Stimulated activated naive CD8-positive, alpha-beta T cell treated with anti-CD3 and anti-CD28 coated beads, Interleukin-15, amount 100 ng/mL, for 72 hours (primary cell): ENCODE results near the gene NLRP9.
"Not testable (repeated sequence)": the region's sequence is repeated elsewhere in the genome, so short reads cannot be mapped to it uniquely, and the experiment has no call there.

ENCODE experiments used
- ATAC-seq: fragments of 150-1000 bp; cut with Tn5 transposase; 2 replicates; pipeline ENCODE4 v1.10.0; 2021; ENCODE audit warnings: mild to moderate bottlenecking, moderate library complexity
- DNase-seq, 2 donors: peaks; one replicate each; pipeline ENCODE4 v3.0.0; 2021 to 2022
- H3K27ac Mint-ChIP-seq, 2 donors: one replicate each; pipeline ENCODE4 v1.8.0; 2022; ENCODE audit warnings: mild to moderate bottlenecking in 2 of 2, mixed read lengths in 2 of 2, moderate library complexity in 2 of 2
- H3K27me3 Mint-ChIP-seq: one replicate; pipeline ENCODE4 v1.8.0; 2022; ENCODE audit warnings: mixed read lengths
- H3K4me1 Mint-ChIP-seq: one replicate; pipeline ENCODE4 v1.8.0; 2022; ENCODE audit warnings: mild to moderate bottlenecking, mixed read lengths
- H3K4me3 Mint-ChIP-seq, 2 donors: one replicate each; pipeline ENCODE4 v1.8.0; 2022; ENCODE audit warnings: mild to moderate bottlenecking in 2 of 2, mixed read lengths in 2 of 2, moderate library complexity in 1 of 2
- H3K9me3 Mint-ChIP-seq, 2 donors: one replicate each; pipeline ENCODE4 v1.8.0; 2022; ENCODE audit warnings: mixed read lengths in 2 of 2

Gene NLRP9

DNA sequence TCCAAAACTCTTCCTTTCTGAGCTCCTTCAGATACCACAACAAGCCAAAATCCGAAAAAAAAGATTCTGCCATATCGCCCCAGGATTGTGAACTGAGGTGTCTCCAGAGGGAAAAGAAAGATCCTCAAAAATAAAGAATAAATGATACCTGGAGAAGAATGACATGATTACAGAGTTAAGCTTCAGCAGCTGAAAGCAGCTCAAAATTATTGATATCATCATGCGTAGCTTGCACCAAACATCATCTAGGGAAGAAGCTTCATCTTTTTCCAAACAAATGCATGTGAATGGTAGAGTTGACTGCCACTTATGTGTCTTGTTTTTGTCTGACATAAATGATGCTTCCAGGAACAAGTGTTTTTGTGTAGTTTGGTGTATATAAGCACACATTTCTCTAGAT lies at the start of gene NLRP9:
TSS of gene NLRP9 (minus strand) at position 101 of the 400 bp plus-strand sequence. CDS start at position 73, 28 bp downstream.
- ATAC-seq (no peak), DNase-seq (no peak)
- Mint-ChIP-seq H3K4me1 (no peaks in the 10 kb centered on the region), H3K4me3 (no peak within 1 kb of the TSS), H3K27me3 (peaks cover 10% of the 10 kb centered on the region), H3K27ac (no peak within 1 kb of the TSS), H3K9me3 (no peaks in the 10 kb centered on the region)

DNA sequence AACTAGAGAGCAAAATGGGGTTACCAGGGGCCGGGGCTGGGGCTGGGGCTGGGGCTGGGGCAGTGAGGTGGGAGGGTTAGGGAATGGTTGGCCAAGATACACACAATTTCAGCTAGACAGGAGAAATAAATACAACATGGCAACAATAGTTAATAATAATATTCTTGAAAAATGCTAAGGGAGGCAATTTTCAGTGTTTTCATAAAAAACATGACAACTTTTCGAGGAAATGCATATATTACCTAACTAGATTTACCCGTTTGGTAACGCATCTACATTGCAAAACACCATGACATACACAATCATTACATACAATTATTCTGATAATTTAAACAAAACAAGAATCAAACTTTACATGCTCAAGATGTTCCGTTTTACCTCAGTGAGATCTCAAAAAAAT lies 42.9 kb upstream of the NLRP9 start:
- peaks cover 74% of the 10 kb centered on the region for H3K27me3 Mint-ChIP-seq
- no peak for ATAC-seq

DNA sequence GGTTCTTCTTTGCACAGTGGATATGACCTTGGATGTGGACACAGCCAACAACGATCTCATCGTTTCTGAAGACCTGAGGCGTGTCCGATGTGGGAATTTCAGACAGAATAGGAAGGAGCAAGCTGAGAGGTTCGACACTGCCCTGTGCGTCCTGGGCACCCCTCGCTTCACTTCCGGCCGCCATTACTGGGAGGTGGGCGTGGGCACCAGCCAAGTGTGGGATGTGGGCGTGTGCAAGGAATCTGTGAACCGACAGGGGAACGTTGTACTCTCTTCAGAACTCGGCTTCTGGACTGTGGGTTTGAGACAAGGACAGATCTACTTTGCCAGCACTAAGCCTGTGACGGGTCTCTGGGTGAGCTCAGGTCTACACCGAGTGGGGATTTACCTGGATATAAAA lies 40.1 kb upstream of the NLRP9 start:
- Mint-ChIP-seq H3K9me3 (no peaks in the 10 kb centered on the region), H3K4me3 (no peak overlapping the region), H3K4me1 (no peaks in the 10 kb centered on the region), H3K27ac (no peak overlapping the region), H3K27me3 (peaks cover 61% of the 10 kb centered on the region)
- ATAC-seq: no peak
- DNase-seq: no peak

More for the DNA sequence above, 42.9 kb upstream of the NLRP9 start:
- Mint-ChIP-seq H3K4me3 (no peak overlapping the region), H3K9me3 (no peaks in the 10 kb centered on the region), H3K27ac (no peak overlapping the region), H3K4me1 (no peaks in the 10 kb centered on the region)
- DNase-seq: no peak

DNA sequence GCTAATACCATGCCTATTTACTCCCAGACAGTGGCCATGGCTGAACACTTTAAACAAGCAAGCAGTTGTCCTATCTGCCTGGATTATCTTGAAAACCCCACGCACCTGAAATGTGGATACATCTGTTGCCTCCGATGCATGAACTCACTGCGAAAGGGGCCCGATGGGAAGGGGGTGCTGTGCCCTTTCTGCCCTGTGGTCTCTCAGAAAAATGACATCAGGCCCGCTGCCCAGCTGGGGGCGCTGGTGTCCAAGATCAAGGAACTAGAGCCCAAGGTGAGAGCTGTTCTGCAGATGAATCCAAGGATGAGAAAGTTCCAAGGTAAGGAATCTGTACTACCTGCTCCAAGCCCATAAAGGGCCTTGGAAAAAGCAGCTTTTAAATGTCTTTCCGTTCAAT lies 39.3 kb upstream of the NLRP9 start:
- H3K4me1 Mint-ChIP-seq: no peaks in the 10 kb centered on the region
- no peak overlapping the region for H3K27ac Mint-ChIP-seq
- no peaks in the 10 kb centered on the region for H3K9me3 Mint-ChIP-seq
- peaks cover 53% of the 10 kb centered on the region for H3K27me3 Mint-ChIP-seq
- ATAC-seq: no peak
- DNase-seq: no peak
- H3K4me3 Mint-ChIP-seq: no peak overlapping the region

DNA sequence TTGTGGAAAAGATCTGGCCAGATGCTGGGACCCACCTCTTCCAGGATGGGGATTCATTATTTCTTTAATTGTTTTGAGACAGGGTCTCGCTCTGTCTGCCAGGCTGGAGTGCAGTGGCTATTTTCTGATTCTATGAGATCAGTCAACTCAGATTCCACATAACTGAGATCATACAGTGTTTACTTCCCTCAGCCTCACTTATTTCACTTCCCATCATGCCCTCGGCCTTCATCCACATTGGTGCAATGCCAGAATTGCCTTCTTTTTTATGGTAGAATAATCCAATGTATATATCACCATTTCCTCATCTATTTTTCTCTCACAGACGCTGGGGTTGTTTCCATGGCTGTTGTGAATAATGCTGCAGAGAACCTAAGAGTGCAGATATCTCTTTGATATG lies 31.4 kb upstream of the NLRP9 start:
- not testable (repeated sequence) for H3K4me3 Mint-ChIP-seq, ATAC-seq, H3K27ac Mint-ChIP-seq, DNase-seq, H3K4me1 Mint-ChIP-seq
- peaks cover 0 to 15% of the 10 kb centered on the region in 2 donors for H3K9me3 Mint-ChIP-seq
- peaks cover 32% of the 10 kb centered on the region for H3K27me3 Mint-ChIP-seq

DNA sequence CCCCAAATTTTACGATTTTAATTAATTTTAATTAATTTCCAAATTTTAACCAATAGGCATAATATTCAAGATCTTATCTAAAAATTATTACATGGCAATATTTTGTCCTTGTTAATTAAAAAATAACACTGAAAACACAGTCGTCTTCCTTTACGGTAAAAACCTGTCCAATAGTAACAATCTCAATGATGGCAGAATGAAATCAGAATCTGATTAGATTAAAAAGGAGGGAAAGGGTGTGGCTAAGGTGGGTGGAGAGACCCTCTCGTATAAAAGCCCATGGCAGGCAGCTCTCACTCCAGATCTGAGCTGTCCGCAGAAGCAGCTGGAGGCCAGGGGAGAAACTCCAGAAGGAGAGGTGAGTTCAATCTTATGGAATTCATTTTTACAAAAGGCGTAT lies 30.6 kb upstream of the NLRP9 start, which contains the start of gene RFPL4AL1:
TSS of gene RFPL4AL1 (plus strand) at position 301 of the 400 bp plus-strand sequence. CDS start 2,687 bp downstream, outside the sequence.
- H3K27ac Mint-ChIP-seq, DNase-seq, ATAC-seq, H3K4me3 Mint-ChIP-seq, H3K4me1 Mint-ChIP-seq: not testable (repeated sequence)
- Mint-ChIP-seq H3K9me3 (peaks cover 0 to 15% of the 10 kb centered on the region in 2 donors), H3K27me3 (peaks cover 35% of the 10 kb centered on the region)

DNA sequence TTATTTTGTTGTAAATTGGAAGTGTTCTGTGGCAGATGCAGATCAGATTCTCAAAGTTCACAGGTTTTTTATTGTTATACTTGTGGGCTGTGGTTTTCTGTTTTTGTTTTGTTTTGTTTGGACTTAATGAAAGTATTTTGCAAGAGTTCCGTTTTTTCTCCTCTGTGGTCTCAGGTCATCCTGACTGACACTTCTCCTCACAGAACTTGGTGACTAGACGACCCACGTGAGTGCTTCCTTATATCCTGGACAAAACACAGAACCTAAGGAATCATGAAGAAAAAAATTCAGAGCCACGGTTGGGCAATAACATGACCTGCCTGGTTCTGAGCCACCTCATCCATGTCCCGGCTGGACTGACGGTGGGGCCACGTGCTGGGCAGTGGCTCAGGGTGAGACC lies 28.3 kb upstream of the NLRP9 start:
- ATAC-seq: no peak
- Mint-ChIP-seq H3K9me3 (peaks cover 0 to 15% of the 10 kb centered on the region in 2 donors), H3K27ac (no peak overlapping the region), H3K4me1 (no peaks in the 10 kb centered on the region), H3K4me3 (no peak overlapping the region), H3K27me3 (peaks cover 35% of the 10 kb centered on the region)
- DNase-seq: no peak

DNA sequence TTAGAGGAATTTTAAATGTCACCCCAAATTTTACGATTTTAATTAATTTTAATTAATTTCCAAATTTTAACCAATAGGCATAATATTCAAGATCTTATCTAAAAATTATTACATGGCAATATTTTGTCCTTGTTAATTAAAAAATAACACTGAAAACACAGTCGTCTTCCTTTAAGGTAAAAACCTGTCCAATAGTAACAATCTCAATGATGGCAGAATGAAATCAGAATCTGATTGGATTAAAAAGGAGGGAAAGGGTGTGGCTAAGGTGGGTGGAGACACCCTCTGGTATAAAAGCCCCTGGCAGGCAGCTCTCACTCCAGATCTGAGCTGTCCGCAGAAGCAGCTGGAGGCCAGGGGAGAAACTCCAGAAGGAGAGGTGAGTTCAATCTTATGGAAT lies 20.6 kb upstream of the NLRP9 start, which contains the start of gene RFPL4A:
TSS of gene RFPL4A (plus strand) at position 301 of the 400 bp plus-strand sequence. CDS start 2,704 bp downstream, outside the sequence.
- H3K27me3 Mint-ChIP-seq: peaks cover 14% of the 10 kb centered on the region
- H3K4me1 Mint-ChIP-seq, ATAC-seq, H3K9me3 Mint-ChIP-seq, H3K4me3 Mint-ChIP-seq, H3K27ac Mint-ChIP-seq, DNase-seq: not testable (repeated sequence)

DNA sequence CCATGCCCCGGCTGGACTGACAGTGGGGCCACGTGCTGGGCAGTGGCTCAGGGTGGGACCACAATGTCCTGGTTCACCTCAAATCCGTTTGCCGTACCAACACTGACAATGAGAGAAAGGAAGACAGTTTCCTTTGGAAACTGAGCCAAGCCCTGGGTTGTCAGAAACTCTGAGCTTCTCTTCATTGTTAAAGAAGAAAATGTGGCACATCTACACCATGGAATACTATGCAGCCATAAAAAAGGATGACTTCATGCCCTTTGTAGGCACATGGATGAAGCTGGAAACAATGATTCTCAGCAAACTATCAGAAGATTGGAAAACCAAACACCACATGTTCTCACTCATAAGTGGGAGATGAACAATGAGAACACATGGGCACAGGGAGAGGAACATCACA lies 18.6 kb upstream of the NLRP9 start:
- DNase-seq, H3K4me1 Mint-ChIP-seq, ATAC-seq, H3K9me3 Mint-ChIP-seq, H3K4me3 Mint-ChIP-seq: not testable (repeated sequence)
- peaks cover 21% of the 10 kb centered on the region for H3K27me3 Mint-ChIP-seq
- H3K27ac Mint-ChIP-seq: peak overlapping the region in 1 of 2 donors; percentile 48

DNA sequence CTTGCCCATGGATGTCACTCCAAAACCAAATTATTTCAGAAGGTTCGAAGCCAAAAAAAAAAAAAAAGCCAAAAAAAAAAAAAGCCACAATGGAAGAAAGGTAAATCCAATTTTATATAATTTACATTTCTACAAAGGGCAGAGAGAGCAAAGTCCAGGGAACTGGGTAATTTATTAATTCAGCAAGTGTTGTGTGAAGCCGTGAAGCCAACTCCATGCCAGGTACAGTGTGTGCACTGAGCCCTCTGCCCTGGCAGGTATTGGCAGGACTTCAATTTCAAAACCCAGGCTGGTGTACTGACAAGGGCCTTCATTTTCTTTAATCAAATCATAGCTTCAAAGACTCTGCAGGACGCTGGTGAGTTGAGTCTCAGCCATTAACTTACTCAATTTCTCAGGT lies 15.2 kb upstream of the NLRP9 start:
- DNase-seq: no peak
- Mint-ChIP-seq H3K9me3 (no peaks in the 10 kb centered on the region), H3K27me3 (peaks cover 12% of the 10 kb centered on the region), H3K4me1 (no peaks in the 10 kb centered on the region), H3K4me3 (no peak overlapping the region), H3K27ac (no peak overlapping the region)
- ATAC-seq: no peak

DNA sequence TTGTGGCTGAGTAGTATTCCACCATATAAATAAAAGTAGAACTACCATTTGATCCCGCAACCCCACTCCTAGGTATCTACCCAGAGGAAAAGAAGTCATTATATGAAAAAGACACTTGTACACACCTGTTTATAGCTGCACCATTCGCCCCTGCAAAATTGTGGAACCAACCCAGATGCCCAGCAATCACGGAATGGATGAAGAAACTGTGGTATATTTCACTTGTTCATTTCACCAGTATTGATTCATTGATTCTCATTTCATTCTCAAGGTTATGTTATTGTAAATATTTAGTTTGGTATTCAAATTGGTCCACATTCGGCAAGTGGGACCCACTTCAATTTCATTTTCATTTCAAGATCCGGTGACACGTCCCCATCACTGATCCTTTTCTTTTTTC lies 12.5 kb upstream of the NLRP9 start:
- no peaks in the 10 kb centered on the region for H3K4me1 Mint-ChIP-seq
- ATAC-seq (no peak), DNase-seq (no peak)
- no peak overlapping the region for H3K4me3 Mint-ChIP-seq
- peaks cover 7% of the 10 kb centered on the region for H3K27me3 Mint-ChIP-seq
- H3K9me3 Mint-ChIP-seq: no peaks in the 10 kb centered on the region
- no peak overlapping the region for H3K27ac Mint-ChIP-seq

DNA sequence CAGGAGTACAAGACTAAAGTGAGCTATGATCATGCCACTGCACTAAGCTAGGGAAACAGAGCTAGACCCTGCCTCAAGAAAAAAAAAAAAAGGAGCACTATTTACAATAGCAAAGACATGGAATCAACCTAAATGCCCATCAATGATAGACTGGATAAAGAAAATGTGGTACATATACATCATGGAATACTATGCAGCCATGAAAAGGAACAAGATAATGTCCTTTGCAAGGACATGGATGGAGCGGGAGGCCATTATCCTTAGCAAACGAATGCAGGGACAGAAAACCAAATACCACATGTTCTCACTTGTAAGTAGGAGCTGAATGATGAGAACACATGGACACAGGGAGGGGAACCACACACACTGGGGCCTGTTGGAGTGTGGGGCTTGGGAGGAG lies 7.8 kb downstream of the NLRP9 start:
- ATAC-seq, H3K4me1 Mint-ChIP-seq, H3K27ac Mint-ChIP-seq, DNase-seq, H3K4me3 Mint-ChIP-seq: not testable (repeated sequence)
- H3K27me3 Mint-ChIP-seq: peaks cover 16% of the 10 kb centered on the region
- peaks cover 12 to 19% of the 10 kb centered on the region in 2 donors for H3K9me3 Mint-ChIP-seq

DNA sequence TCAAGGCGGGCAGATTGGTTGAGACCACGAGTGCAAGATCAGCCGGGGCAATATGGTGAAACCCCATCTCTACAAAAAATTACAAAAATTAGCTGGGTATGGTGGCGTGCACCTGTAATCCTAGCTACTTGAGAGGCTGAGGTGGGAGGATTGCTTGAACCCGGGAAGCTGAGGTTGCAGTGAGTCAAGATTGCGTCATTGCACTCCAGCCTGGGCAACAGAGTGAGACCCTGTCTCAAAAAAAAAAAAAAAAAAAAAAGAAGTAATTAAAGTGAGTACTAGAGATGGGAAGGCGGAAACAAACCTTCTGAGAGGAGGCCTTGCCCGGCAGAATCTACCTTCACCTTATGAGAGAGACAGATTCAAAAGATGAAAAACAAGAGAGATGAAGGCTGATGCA lies 14.7 kb downstream of the NLRP9 start:
- ATAC-seq (no peak), DNase-seq (no peak)
- Mint-ChIP-seq H3K9me3 (peaks cover 23 to 24% of the 10 kb centered on the region in 2 donors), H3K27ac (no peak overlapping the region), H3K27me3 (peaks cover 57% of the 10 kb centered on the region), H3K4me3 (no peak overlapping the region), H3K4me1 (no peaks in the 10 kb centered on the region)

DNA sequence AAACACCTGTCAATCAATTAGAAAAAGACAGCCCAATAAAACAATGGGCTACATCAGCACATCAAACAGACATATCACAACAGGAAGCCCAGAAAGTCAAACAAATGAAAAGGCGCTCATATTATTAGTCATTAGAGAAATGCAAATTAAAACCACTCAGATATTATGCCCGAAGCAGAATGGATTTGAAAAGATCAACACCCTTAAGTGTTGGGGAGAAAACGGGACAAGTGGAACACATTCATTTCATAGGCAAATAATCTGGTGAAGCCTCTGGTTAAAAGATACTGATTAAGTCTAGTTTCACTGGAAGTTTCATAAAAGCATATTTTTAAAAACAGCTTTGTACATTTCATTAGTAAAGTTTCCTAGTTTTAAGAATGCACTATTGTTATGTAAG lies 17.4 kb downstream of the NLRP9 start:
- Mint-ChIP-seq H3K27me3 (peaks cover 63% of the 10 kb centered on the region), H3K9me3 (peaks cover 23 to 24% of the 10 kb centered on the region in 2 donors), H3K27ac (no peak overlapping the region), H3K4me1 (no peaks in the 10 kb centered on the region), H3K4me3 (no peak overlapping the region)
- DNase-seq: no peak
- ATAC-seq: no peak

DNA sequence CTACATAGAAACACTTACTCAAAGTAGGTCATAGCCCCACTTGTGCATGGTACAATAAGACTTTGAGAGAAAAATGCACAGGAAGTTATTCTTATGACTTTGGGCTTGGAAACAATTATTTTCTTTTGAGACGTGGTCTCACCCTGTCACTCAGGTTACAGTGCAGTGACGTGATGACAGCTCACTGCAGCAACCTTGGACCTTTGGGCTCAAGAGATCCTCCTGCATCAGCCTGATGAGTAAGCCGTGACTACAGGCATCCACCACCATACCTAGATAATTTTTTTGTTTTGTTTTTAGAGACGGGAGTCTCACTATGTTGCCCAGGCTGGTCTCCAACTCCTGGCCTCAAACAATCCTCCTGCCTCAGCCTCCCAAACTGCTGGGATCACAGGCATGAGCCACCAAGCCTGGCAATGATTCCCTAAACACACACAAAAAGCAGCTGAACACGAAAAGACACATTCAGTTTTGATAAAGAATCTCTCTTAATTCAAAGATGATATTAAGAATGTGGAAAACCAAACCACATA lies 17.9 kb downstream of the NLRP9 start:
- Mint-ChIP-seq H3K4me1 (no peaks in the 10 kb centered on the region), H3K9me3 (peaks cover 23 to 24% of the 10 kb centered on the region in 2 donors), H3K27ac (no peak overlapping the region), H3K27me3 (peaks cover 63% of the 10 kb centered on the region), H3K4me3 (no peak overlapping the region)
- DNase-seq: no peak
- ATAC-seq: no peak

DNA sequence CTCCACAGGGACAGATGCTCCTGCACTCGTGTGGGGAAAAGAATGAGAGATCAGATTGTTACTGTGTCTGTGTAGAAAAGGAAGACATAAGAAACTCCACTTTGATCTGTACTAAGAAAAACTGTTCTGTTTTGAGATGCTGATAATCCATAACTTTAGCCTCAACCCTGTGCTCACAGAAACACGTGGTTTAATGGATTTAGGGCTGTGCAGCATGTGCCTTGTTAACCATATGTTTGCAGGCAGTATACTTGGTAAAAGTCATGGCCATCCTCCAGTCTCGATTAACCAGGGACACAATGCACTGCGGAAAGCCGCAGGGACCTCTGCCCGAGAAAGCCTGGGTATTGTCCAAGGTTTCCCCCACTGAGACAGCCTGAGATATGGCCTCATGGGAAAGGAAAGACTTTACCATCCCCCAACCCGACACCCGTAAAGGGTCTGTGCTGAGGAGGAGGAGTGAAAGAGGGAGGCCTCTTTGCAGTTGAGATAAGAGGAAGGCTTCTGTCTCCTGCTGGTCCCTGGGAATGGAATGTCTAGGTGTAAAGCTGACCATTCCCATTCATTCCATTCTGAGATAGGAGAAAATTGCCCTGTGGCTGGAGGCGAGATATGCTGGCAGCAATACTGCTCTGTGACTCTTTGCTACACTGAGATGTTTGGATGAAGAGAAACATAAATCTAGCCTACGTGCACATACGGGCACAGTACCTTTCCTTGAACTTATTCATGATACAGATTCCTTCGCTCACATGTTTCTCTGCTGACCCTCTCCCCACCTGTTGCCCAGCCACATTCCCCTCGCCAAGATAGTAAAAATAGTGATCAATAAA lies 20.1 kb downstream of the NLRP9 start:
- not testable (repeated sequence) for DNase-seq, H3K4me1 Mint-ChIP-seq, H3K4me3 Mint-ChIP-seq, ATAC-seq, H3K27ac Mint-ChIP-seq
- H3K27me3 Mint-ChIP-seq: peaks cover 63% of the 10 kb centered on the region
- H3K9me3 Mint-ChIP-seq: peaks cover 24 to 26% of the 10 kb centered on the region in 2 donors
